OCI-LY1 (cell line): ENCODE measurements around the gene WSCD2.

ENCODE experiments used
- H2AFZ ChIP-seq: fragments of 200-600 bp; sonication (generic), shearing (Covaris generic); 2 replicates; pipeline ENCODE4 v1.6.0; 2014; ENCODE audit warnings: antibody characterized with exemption, mild to moderate bottlenecking, low read length
- H3F3A ChIP-seq: fragments of 200-600 bp; sonication (generic), shearing (Covaris generic); 2 replicates; pipeline ENCODE4 v1.6.0; 2014; ENCODE audit warnings: mild to moderate bottlenecking, antibody characterized with exemption, low read length, moderate library complexity; ENCODE audit not compliant: insufficient read depth
- H3K27ac ChIP-seq: fragments of 200-600 bp; sonication (generic); 2 replicates; pipeline ENCODE4 v1.5.1; 2014; ENCODE audit warnings: low read length, mixed run types, mild to moderate bottlenecking, low read depth; ENCODE audit not compliant: poor library complexity, severe bottlenecking
- H3K27me3 ChIP-seq: fragments of 200-600 bp; sonication (generic); 2 replicates; pipeline ENCODE4 v1.6.0; 2014; ENCODE audit warnings: antibody characterized with exemption, mild to moderate bottlenecking, low read length, moderate library complexity; ENCODE audit not compliant: insufficient read depth
- H3K36me3 ChIP-seq: fragments of 200-600 bp; sonication (generic); 2 replicates; pipeline ENCODE4 v1.6.1; 2014; ENCODE audit warnings: mild to moderate bottlenecking, antibody characterized with exemption, low read length, moderate library complexity, mixed read lengths; ENCODE audit not compliant: insufficient read depth
- H3K4me1 ChIP-seq: fragments of 200-600 bp; sonication (generic); 2 replicates; pipeline ENCODE4 v1.5.1; 2014; ENCODE audit warnings: mild to moderate bottlenecking, low read length, moderate library complexity; ENCODE audit not compliant: insufficient read depth, severe bottlenecking
- H3K4me2 ChIP-seq: fragments of 200-600 bp; sonication (generic), shearing (Covaris generic); 2 replicates; pipeline ENCODE4 v1.6.1; 2014; ENCODE audit warnings: low read length
- H3K4me3 ChIP-seq: fragments of 200-600 bp; sonication (generic); 2 replicates; pipeline ENCODE4 v1.5.1; 2014; ENCODE audit warnings: low read length, low read depth, mild to moderate bottlenecking, mixed read lengths; ENCODE audit not compliant: poor library complexity, severe bottlenecking
- H3K79me2 ChIP-seq: fragments of 200-600 bp; shearing (Covaris generic); 2 replicates; pipeline ENCODE4 v1.6.1; 2016; ENCODE audit warnings: mixed run types, low read length, mixed read lengths; ENCODE audit not compliant: insufficient read depth
- H3K9ac ChIP-seq: fragments of 200-600 bp; sonication (generic), shearing (Covaris generic); 2 replicates; pipeline ENCODE4 v1.6.1; 2014; ENCODE audit warnings: mild to moderate bottlenecking, low read length, mixed read lengths
- H3K9me2 ChIP-seq: fragments of 200-600 bp; sonication (generic), shearing (Covaris generic); 2 replicates; pipeline ENCODE4 v1.6.1; 2014; ENCODE audit warnings: low read depth, mild to moderate bottlenecking, low read length, mixed read lengths
- H3K9me3 ChIP-seq: fragments of 200-600 bp; shearing (Covaris generic); 2 replicates; pipeline ENCODE4 v1.6.1; 2014; ENCODE audit warnings: low read length, mixed read lengths
- H4K20me1 ChIP-seq: fragments of 200-600 bp; sonication (generic), shearing (Covaris generic); 2 replicates; pipeline ENCODE4 v1.6.0; 2016; ENCODE audit warnings: mild to moderate bottlenecking, low read length; ENCODE audit not compliant: insufficient read depth
- EZH2 ChIP-seq: fragments of 200-600 bp; sonication (generic), shearing (Covaris generic); IDR thresholded peaks from 2 replicates; pipeline ENCODE4 v1.8.0; 2017; ENCODE audit warnings: borderline replicate concordance, mixed run types, mild to moderate bottlenecking, antibody characterized with exemption, low read length, moderate library complexity, mixed read lengths
- TF ChIP-seq, protein P1 (sequence below): fragments of 200-600 bp; sonication (generic), shearing (Covaris generic); IDR thresholded peaks from 2 replicates; pipeline ENCODE4 v1.5.1; 2017; ENCODE audit warnings: mild to moderate bottlenecking, antibody characterized with exemption, low read length, moderate library complexity, mixed read lengths

WSCD2 gene

DNA sequence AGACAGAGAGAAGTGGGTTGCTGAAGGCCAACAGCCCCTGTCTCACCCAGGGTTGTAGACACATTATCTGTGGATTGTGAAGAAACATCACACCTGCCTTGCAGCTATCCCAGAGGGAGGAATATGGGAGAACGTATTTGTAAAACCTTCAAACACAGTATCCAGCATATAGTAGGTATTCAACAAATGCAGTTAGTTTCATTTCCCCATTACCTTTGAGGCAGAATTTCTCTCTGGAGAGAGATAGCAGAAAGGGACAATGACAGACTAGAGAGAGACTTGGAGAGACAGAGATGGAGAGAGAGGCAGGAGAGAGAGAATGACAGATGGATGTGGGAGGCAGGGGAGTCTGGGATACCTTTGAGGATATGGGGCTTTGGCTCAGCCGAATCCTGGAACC lies 62.0 kb downstream of the WSCD2 start:
- Histone ChIP-seq H3K36me3 (no peaks in the 10 kb centered on the region), H3K27me3 (no peaks in the 10 kb centered on the region), H3K4me1 (no peaks in the 10 kb centered on the region), H3K9ac (no peak overlapping the region), H3K79me2 (no peaks in the 10 kb centered on the region), H3K4me2 (no peak overlapping the region), H3F3A (no peaks in the 10 kb centered on the region), H2AFZ (no peak overlapping the region), H3K9me3 (no peaks in the 10 kb centered on the region), H4K20me1 (no peaks in the 10 kb centered on the region), H3K9me2 (no peaks in the 10 kb centered on the region), H3K27ac (no peak overlapping the region), H3K4me3 (no peak overlapping the region)
- no peak for TF ChIP-seq EZH2
- TF ChIP-seq, protein P1, sequence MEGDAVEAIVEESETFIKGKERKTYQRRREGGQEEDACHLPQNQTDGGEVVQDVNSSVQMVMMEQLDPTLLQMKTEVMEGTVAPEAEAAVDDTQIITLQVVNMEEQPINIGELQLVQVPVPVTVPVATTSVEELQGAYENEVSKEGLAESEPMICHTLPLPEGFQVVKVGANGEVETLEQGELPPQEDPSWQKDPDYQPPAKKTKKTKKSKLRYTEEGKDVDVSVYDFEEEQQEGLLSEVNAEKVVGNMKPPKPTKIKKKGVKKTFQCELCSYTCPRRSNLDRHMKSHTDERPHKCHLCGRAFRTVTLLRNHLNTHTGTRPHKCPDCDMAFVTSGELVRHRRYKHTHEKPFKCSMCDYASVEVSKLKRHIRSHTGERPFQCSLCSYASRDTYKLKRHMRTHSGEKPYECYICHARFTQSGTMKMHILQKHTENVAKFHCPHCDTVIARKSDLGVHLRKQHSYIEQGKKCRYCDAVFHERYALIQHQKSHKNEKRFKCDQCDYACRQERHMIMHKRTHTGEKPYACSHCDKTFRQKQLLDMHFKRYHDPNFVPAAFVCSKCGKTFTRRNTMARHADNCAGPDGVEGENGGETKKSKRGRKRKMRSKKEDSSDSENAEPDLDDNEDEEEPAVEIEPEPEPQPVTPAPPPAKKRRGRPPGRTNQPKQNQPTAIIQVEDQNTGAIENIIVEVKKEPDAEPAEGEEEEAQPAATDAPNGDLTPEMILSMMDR = no peak

DNA sequence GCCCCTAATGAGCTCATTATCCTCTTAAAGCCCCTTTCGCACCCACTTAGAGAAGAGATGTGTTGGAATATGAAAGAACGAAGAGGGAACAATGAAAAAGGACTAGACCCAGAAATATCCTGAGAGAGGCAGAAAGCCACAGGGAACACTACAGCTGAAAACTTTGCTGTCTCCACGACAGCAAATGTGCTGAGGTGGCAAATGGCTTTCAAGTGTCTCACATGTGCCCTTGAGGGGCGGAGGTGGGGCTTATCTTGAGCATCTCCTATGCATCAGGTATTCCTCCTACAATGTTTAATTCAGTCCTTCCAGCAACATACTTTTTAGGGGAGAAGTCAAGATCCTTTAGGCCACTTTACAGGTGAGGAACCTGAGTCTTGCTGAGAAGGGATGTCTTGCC lies 62.9 kb downstream of the WSCD2 start:
- Histone ChIP-seq H3K4me3 (no peak overlapping the region), H3K9me3 (no peaks in the 10 kb centered on the region), H3F3A (no peaks in the 10 kb centered on the region), H3K4me1 (no peaks in the 10 kb centered on the region), H3K9ac (no peak overlapping the region), H3K9me2 (no peaks in the 10 kb centered on the region), H2AFZ (no peak overlapping the region), H4K20me1 (no peaks in the 10 kb centered on the region), H3K4me2 (no peak overlapping the region), H3K27ac (no peak overlapping the region), H3K27me3 (no peaks in the 10 kb centered on the region), H3K36me3 (no peaks in the 10 kb centered on the region), H3K79me2 (no peaks in the 10 kb centered on the region)
- TF ChIP-seq, protein P1 = no peak
- TF ChIP-seq EZH2 = no peak

DNA sequence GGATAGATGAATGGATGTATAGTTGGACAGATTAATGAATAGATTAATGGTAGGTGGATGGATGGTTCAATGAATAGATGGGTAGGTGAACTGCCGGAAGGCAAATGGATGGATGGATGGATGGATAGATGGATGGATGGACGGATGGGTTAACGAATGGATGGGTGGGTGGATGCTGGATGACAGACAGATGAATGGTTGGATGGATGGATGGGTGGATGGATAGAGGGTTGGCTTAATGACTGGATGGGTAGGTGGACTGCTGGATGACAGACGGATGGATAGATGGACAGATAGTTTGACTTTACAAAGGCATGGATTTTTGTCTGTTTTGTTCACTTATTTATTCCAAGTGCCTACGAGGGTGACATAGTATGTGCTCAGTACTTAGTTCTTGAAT lies 64.4 kb downstream of the WSCD2 start:
- no peaks in the 10 kb centered on the region for H3K9me2 ChIP-seq
- H3K79me2 ChIP-seq = no peaks in the 10 kb centered on the region
- no peaks in the 10 kb centered on the region for H4K20me1 ChIP-seq
- no peaks in the 10 kb centered on the region for H3K4me1 ChIP-seq
- H3K27me3 ChIP-seq = no peaks in the 10 kb centered on the region
- no peaks in the 10 kb centered on the region for H3K9me3 ChIP-seq
- H3K4me3 ChIP-seq = no peak overlapping the region
- no peak overlapping the region for H3K27ac ChIP-seq
- no peak overlapping the region for H2AFZ ChIP-seq
- no peak overlapping the region for H3K4me2 ChIP-seq
- H3F3A ChIP-seq = no peaks in the 10 kb centered on the region
- no peaks in the 10 kb centered on the region for H3K36me3 ChIP-seq
- TF ChIP-seq, protein P1 = no peak
- TF ChIP-seq EZH2 = no peak
- H3K9ac ChIP-seq = no peak overlapping the region
